MM.1S (cell line): ENCODE measurements around the gene KDM5C.

Experiments used
- DNase-seq: peaks from one replicate; pipeline ENCODE4 v3.0.0-alpha.2; 2015
- H2AFZ ChIP-seq: fragments of 300-600 bp; sonication (generic); 2 replicates; pipeline ENCODE4 v1.6.0; 2016; ENCODE audit warnings: antibody characterized with exemption, low read length
- H3F3A ChIP-seq: fragments of 300-600 bp; sonication (generic); 2 replicates; pipeline ENCODE4 v1.6.1; 2016; ENCODE audit warnings: mild to moderate bottlenecking, antibody characterized with exemption, low read length, moderate library complexity, mixed read lengths; ENCODE audit not compliant: insufficient read depth
- H3K27ac ChIP-seq: fragments of 300-600 bp; sonication (generic); 2 replicates; pipeline ENCODE4 v1.5.1; 2016; ENCODE audit warnings: mild to moderate bottlenecking, low read length
- H3K27me3 ChIP-seq: fragments of 300-600 bp; sonication (generic); replicated peaks from 2 replicates; pipeline ENCODE4 v1.6.0; 2016; ENCODE audit warnings: low read length; ENCODE audit not compliant: insufficient read depth
- H3K36me3 ChIP-seq: fragments of 300-600 bp; sonication (generic); replicated peaks from 2 replicates; pipeline ENCODE4 v1.6.1; 2016; ENCODE audit warnings: mild to moderate bottlenecking, low read length, mixed read lengths; ENCODE audit not compliant: insufficient read depth
- H3K4me1 ChIP-seq: fragments of 300-600 bp; sonication (generic); 2 replicates; pipeline ENCODE4 v1.6.1; 2016; ENCODE audit warnings: low read length, mixed read lengths
- H3K4me2 ChIP-seq: fragments of 300-600 bp; sonication (generic); 2 replicates; pipeline ENCODE4 v1.6.0; 2016; ENCODE audit warnings: low read depth, low read length
- H3K4me3 ChIP-seq: fragments of 300-600 bp; sonication (generic); 2 replicates; pipeline ENCODE4 v1.5.1; 2016; ENCODE audit warnings: low read length, mixed read lengths
- H3K79me2 ChIP-seq: fragments of 300-600 bp; sonication (generic); 2 replicates; pipeline ENCODE4 v1.6.1; 2016; ENCODE audit warnings: mixed run types, low read length, mixed read lengths
- H3K9ac ChIP-seq: fragments of 300-600 bp; sonication (generic); 2 replicates; pipeline ENCODE4 v1.6.1; 2016; ENCODE audit warnings: low read length, mixed read lengths
- H3K9me2 ChIP-seq: fragments of 300-600 bp; sonication (generic); replicated peaks from 2 replicates; pipeline ENCODE4 v1.6.1; 2016; ENCODE audit warnings: mild to moderate bottlenecking, low read length, mixed read lengths; ENCODE audit not compliant: insufficient read depth
- H3K9me3 ChIP-seq: fragments of 300-600 bp; sonication (generic); replicated peaks from 2 replicates; pipeline ENCODE4 v1.6.1; 2016; ENCODE audit warnings: mild to moderate bottlenecking, low read length, mixed read lengths; ENCODE audit not compliant: insufficient read depth
- H4K20me1 ChIP-seq: fragments of 300-600 bp; sonication (generic); 2 replicates; pipeline ENCODE4 v1.6.1; 2016; ENCODE audit warnings: mild to moderate bottlenecking, low read length, moderate library complexity, mixed read lengths; ENCODE audit not compliant: insufficient read depth
- CTCF ChIP-seq: fragments of 300-600 bp; sonication (generic); IDR thresholded peaks from 2 replicates; pipeline ENCODE4 v1.5.1; 2016; ENCODE audit warnings: antibody characterized with exemption, low read length, mixed read lengths
- EZH2 ChIP-seq: fragments of 300-600 bp; sonication (generic); optimal IDR thresholded peaks from 2 replicates; pipeline ENCODE3; 2017; ENCODE audit warnings: low read depth, mild to moderate bottlenecking, antibody characterized with exemption, low read length, mixed read lengths
- EZH2phosphoT487 ChIP-seq: fragments of 300-600 bp; sonication (generic); IDR thresholded peaks from 2 replicates; pipeline ENCODE4 v1.6.1; 2018; ENCODE audit warnings: antibody characterized with exemption, low read length

Gene KDM5C

GRCh38 chrX:53246231-53246630 lies 21.2 kb upstream of the KDM5C start:
- H2AFZ ChIP-seq = no peak overlapping the region
- H4K20me1 ChIP-seq = no peaks in the 10 kb centered on the region
- H3K79me2 ChIP-seq = no peaks in the 10 kb centered on the region
- no peaks in the 10 kb centered on the region for H3K4me1 ChIP-seq
- no peaks in the 10 kb centered on the region for H3K36me3 ChIP-seq
- no peak overlapping the region for H3K4me2 ChIP-seq
- TF ChIP-seq EZH2 (no peak), EZH2phosphoT487 (no peak), CTCF (no peak)
- no peak overlapping the region for H3K4me3 ChIP-seq
- H3K9me2 ChIP-seq = no peaks in the 10 kb centered on the region
- DNase-seq = no peak
- no peaks in the 10 kb centered on the region for H3K9me3 ChIP-seq
- H3K27me3 ChIP-seq = no peaks in the 10 kb centered on the region
- no peaks in the 10 kb centered on the region for H3F3A ChIP-seq
- no peak overlapping the region for H3K27ac ChIP-seq
- H3K9ac ChIP-seq = no peak overlapping the region

GRCh38 chrX:53244610-53245009 lies 19.6 kb upstream of the KDM5C start:
- Histone ChIP-seq H3K27me3 (no peaks in the 10 kb centered on the region), H3F3A (no peaks in the 10 kb centered on the region), H4K20me1 (no peaks in the 10 kb centered on the region), H3K9ac (no peak overlapping the region), H3K79me2 (no peaks in the 10 kb centered on the region), H2AFZ (no peak overlapping the region), H3K4me2 (no peak overlapping the region), H3K9me3 (no peaks in the 10 kb centered on the region), H3K4me3 (no peak overlapping the region), H3K27ac (no peak overlapping the region), H3K36me3 (no peaks in the 10 kb centered on the region), H3K9me2 (no peaks in the 10 kb centered on the region), H3K4me1 (no peaks in the 10 kb centered on the region)
- DNase-seq = no peak
- no peak for TF ChIP-seq EZH2phosphoT487
- peak; percentile 18; the same call in 1 of the 2 replicates for TF ChIP-seq CTCF
- no peak for TF ChIP-seq EZH2

GRCh38 chrX:53242310-53242709 lies 17.3 kb upstream of the KDM5C start:
- no peaks in the 10 kb centered on the region for H3F3A ChIP-seq
- H3K4me1 ChIP-seq = no peaks in the 10 kb centered on the region
- H3K9ac ChIP-seq = no peak overlapping the region
- no peak overlapping the region for H3K27ac ChIP-seq
- H3K4me2 ChIP-seq = no peak overlapping the region
- H3K36me3 ChIP-seq = no peaks in the 10 kb centered on the region
- DNase-seq = no peak
- no peaks in the 10 kb centered on the region for H4K20me1 ChIP-seq
- H3K4me3 ChIP-seq = no peak overlapping the region
- H3K27me3 ChIP-seq = no peaks in the 10 kb centered on the region
- TF ChIP-seq CTCF = no peak
- no peak for TF ChIP-seq EZH2
- TF ChIP-seq EZH2phosphoT487 = no peak
- H2AFZ ChIP-seq = no peak overlapping the region
- H3K9me3 ChIP-seq = no peaks in the 10 kb centered on the region
- no peaks in the 10 kb centered on the region for H3K9me2 ChIP-seq
- no peaks in the 10 kb centered on the region for H3K79me2 ChIP-seq
